ENCODE data around the gene TMEM273.

Gene TMEM273

DNA sequence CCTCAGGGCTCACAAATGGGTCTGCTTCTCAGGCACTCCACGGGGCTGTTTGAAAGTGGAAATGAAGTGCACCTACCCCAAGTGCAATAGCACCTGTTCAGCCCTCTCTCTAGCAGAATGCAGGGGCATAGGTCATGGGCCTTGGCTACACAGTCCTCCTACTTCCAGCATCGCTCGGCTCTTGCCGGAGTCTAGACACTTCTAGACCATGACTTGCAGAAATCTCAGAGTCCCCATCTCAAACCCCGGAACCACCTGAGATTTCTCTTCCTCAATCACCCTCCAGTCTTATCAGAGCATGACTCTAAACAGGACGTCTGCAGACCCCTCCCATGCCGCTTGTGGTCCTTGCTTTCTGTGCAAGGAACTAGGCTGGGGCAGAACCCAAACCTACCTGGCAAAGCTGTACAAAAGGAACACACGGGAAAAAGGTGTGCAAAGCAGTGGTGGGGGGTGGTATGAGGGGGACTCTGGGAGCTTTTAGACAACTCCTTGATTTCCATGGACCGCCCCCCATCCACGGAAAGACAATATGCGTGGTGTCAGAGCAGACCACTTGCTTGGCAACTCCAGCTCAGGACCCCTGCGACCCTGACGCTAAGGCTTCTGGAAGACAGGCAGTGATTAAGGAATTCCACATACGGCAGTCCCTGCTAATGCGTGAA is 13.8 kb downstream of the TMEM273 start:
- H3K4me3 ChIP-seq (ENCODE audit: low read depth, low read length): no peak overlapping the region
- no peak for DNase-seq (ENCODE audit: low read depth)
- TF ChIP-seq, protein P1, sequence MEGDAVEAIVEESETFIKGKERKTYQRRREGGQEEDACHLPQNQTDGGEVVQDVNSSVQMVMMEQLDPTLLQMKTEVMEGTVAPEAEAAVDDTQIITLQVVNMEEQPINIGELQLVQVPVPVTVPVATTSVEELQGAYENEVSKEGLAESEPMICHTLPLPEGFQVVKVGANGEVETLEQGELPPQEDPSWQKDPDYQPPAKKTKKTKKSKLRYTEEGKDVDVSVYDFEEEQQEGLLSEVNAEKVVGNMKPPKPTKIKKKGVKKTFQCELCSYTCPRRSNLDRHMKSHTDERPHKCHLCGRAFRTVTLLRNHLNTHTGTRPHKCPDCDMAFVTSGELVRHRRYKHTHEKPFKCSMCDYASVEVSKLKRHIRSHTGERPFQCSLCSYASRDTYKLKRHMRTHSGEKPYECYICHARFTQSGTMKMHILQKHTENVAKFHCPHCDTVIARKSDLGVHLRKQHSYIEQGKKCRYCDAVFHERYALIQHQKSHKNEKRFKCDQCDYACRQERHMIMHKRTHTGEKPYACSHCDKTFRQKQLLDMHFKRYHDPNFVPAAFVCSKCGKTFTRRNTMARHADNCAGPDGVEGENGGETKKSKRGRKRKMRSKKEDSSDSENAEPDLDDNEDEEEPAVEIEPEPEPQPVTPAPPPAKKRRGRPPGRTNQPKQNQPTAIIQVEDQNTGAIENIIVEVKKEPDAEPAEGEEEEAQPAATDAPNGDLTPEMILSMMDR (IDR thresholded peaks at IDR 0.05; ENCODE audit: insufficient read depth, low read depth, low read length, missing control alignments): no peak

DNA sequence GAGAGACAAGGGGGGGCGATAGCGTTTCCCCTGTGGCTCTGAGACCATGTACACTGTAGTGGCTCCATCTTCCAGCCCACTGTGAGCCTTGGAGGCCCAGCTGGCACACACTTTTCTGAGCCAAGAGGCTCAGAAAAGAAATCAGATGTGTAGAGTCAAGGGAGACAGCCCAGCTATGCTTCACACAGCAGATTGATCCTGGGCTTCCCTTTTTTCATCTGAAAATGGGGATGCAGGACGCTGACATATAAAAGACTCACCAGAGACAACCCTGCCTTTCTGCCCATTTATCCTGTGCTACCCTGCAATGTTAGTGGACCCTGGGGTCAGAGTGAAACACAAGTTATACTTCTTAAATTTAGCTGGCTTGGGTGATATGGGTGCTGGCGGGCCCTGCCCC is 14.3 kb downstream of the TMEM273 start:
- no peak overlapping the region for H3K4me3 ChIP-seq (ENCODE audit: low read depth, low read length)
- TF ChIP-seq, protein P1 (IDR thresholded peaks at IDR 0.05; ENCODE audit: insufficient read depth, low read depth, low read length, missing control alignments): no peak
- DNase-seq (ENCODE audit: low read depth): no peak

DNA sequence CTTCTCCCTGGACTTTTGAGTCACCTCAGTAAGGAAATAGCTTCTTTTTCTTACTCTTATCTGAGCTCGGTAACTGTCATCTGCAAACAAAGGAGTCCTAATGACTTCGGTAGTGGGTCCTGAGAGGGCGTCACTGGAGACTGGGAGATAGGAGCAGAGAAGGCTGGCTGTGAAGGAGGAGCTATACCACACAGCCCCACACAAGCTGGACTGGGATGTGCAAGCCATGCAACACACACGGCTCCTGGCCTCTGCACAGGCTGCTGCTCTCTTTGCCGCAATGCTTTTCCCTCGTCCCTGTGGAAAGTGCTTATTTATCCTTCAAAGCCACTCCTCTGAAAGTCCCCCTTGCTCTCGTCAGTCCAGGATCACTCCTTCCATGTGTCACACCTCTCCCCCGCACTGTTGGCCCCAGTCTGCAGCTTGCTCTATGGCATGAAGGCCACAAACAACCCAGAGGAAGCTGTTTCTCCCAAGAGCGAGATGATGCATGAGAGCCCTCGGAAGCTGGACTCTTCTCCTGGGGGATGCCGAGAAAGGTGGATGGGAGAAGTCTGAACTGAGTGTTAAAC is 14.9 kb downstream of the TMEM273 start:
- no peak for DNase-seq (ENCODE audit: low read depth)
- no peak overlapping the region for H3K4me3 ChIP-seq (ENCODE audit: low read depth, low read length)
- TF ChIP-seq, protein P1 (IDR thresholded peaks at IDR 0.05; ENCODE audit: insufficient read depth, low read depth, low read length, missing control alignments): no peak

DNA sequence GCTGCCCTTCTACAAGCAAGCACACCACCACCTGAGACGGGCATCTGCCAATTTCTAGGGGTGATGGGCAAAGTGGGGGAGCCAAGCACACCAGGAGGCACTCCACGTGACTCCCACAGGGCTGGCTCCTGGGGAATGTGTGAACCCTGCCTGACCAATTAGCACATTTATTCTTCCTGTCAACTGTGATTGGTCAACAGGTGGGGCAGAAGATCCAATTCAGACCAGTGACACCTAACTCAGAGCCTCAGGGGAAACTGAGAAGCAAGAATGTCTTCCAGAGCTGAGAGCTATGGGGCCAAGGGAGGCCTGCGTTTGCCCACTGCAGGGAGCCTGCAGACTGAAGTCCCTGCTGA is 15.4 kb downstream of the TMEM273 start:
- H3K4me3 ChIP-seq (ENCODE audit: low read depth, low read length): no peak overlapping the region
- DNase-seq (ENCODE audit: low read depth): no peak
- TF ChIP-seq, protein P1 (IDR thresholded peaks at IDR 0.05; ENCODE audit: insufficient read depth, low read depth, low read length, missing control alignments): no peak

DNA sequence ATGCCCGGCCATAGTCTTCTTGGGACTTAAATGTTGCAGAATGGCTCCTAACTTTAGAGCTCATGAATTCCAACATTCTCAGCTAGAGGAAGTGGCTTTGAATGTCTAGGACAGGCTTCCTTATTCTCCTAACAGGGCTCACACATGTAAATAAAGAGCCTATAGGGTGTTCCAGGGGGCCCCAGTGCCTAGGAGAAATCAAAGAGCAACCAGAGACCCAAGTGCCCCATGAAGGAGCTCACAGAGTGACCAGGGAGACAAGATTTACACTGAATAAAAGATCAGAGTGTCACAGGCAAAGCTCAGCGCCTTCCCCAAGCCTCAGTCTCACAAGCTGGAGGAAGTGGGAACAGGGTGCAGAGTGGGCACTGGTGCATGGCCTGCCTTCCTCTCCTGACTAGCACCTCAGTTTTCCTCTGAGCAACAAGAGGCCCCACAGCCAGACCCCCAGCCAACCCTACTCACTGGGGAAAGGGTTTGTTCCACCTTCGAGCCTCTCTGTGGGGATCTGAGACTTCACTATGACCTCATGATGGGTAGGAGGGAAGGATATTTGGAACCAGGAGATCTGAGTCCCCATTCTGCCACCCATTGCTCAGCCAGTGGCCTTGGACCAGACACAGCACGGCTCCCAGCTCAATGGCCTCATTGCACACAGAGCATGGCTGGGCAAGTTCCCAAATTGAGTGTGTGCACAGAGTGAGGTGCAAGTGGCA is 16.0 kb downstream of the TMEM273 start:
- no peak for DNase-seq (ENCODE audit: low read depth)
- no peak overlapping the region for H3K4me3 ChIP-seq (ENCODE audit: low read depth, low read length)
- TF ChIP-seq, protein P1 (IDR thresholded peaks at IDR 0.05; ENCODE audit: insufficient read depth, low read depth, low read length, missing control alignments): no peak

DNA sequence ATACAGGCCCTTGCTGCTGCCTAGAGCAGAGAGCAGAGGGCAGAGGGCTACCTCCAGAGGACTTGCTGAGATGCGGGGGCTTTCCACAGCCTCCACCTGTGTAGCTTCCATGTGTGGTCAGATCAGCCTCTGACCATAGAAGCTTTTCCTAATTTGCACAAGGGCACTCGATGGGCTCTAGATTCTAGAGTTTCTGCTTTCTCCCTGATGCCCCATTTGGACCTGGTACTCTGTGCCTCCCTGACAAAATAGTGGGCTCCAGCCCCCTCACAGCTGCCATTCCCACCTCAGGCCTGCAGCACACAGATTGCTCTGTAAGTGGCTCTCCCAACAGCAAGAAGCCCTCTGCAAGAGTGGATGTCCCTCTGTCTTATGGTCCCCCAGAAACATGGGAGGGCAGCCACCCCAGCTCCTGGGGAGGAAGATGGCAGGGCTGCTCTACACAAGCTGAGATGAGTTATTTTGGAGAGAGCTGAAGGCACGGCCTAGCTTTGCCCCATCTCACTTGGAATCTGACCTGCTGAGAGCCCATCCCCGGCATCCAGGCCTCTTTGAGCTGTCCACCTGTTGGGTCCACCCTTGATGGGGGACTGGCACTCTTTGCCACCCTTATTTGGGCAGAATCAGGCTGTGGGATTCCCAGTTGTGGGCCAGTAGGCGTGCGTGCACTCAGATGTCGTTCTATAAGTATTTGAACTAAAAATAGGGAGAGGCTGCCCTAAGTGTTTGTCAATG is 16.7 kb downstream of the TMEM273 start:
- TF ChIP-seq, protein P1 (IDR thresholded peaks at IDR 0.05; ENCODE audit: insufficient read depth, low read depth, low read length, missing control alignments): no peak

More for the DNA sequence above, 16.7 kb downstream of the TMEM273 start:
- no peak for DNase-seq (ENCODE audit: low read depth)
- H3K4me3 ChIP-seq (ENCODE audit: low read depth, low read length): no peak overlapping the region

Data from GM12865 (cell line).